Mesenchymal stem cell (in vitro differentiated cells and primary cell): ENCODE measurements around the gene RASGRP2.
A peak's percentile ranks its signal among the peaks of the same experiment; 100 is the strongest.

Experiments used
- DNase-seq: peaks from one replicate; pipeline ENCODE4 v3.0.0-alpha.2; 2013
- H2AFZ ChIP-seq: one replicate; pipeline ENCODE4 v1.6.1; 2013; ENCODE audit warnings: low read depth, mild to moderate bottlenecking, control low read depth, inconsistent platforms, low read length, moderate library complexity
- H2AK5ac ChIP-seq: 2 replicates; pipeline ENCODE4 v1.6.1; 2013; ENCODE audit warnings: low read length, moderate library complexity, mild to moderate bottlenecking, inconsistent platforms; ENCODE audit not compliant: severe bottlenecking
- H2BK120ac ChIP-seq: one replicate; pipeline ENCODE4 v1.6.1; 2013; ENCODE audit warnings: low read depth, mild to moderate bottlenecking, inconsistent platforms, low read length, moderate library complexity
- H2BK12ac ChIP-seq, 2 experiments: one replicate each; pipeline ENCODE4 v1.6.1; 2013; ENCODE audit warnings: inconsistent platforms in 2 of 2, low read length in 2 of 2, mild to moderate bottlenecking in 2 of 2, moderate library complexity in 2 of 2, control low read depth in 1 of 2
- H2BK15ac ChIP-seq: one replicate; pipeline ENCODE4 v1.6.1; 2013; ENCODE audit warnings: mild to moderate bottlenecking, low read depth, inconsistent platforms; ENCODE audit not compliant: poor library complexity, severe bottlenecking
- H2BK5ac ChIP-seq: 2 replicates; pipeline ENCODE4 v1.6.1; 2013; ENCODE audit warnings: low read depth, mild to moderate bottlenecking, low read length, control low read depth, inconsistent platforms; ENCODE audit not compliant: poor library complexity, severe bottlenecking
- H3K14ac ChIP-seq, 2 experiments: one replicate each; pipeline ENCODE4 v1.6.1; 2013; ENCODE audit warnings: inconsistent platforms in 2 of 2, low read length in 2 of 2, control low read depth in 1 of 2, mild to moderate bottlenecking in 1 of 2, moderate library complexity in 1 of 2
- H3K18ac ChIP-seq, 2 experiments: one replicate each; pipeline ENCODE4 v1.6.1; 2013; ENCODE audit warnings: inconsistent platforms in 2 of 2, low read length in 2 of 2, control low read depth in 1 of 2, low read depth in 1 of 2, mild to moderate bottlenecking in 1 of 2
- H3K23ac ChIP-seq, 2 experiments: one replicate each; pipeline ENCODE4 v1.6.1; 2013; ENCODE audit warnings: inconsistent platforms in 2 of 2, low read length in 2 of 2, mild to moderate bottlenecking in 2 of 2, moderate library complexity in 2 of 2, control low read depth in 1 of 2
- H3K27ac ChIP-seq: 2 replicates; pipeline ENCODE4 v1.5.1; 2013; ENCODE audit warnings: mild to moderate bottlenecking, moderate library complexity, low read length, control low read depth, inconsistent platforms; ENCODE audit not compliant: poor library complexity, severe bottlenecking
- H3K27me3 ChIP-seq, 2 experiments: 2 replicates each; pipeline versions ENCODE4 v1.6.1 to v1.7.0; 2013; ENCODE audit warnings: low read length in 2 of 2, mild to moderate bottlenecking in 2 of 2, moderate library complexity in 2 of 2, control low read depth in 1 of 2, inconsistent platforms in 1 of 2; ENCODE audit not compliant: control insufficient read depth in 1 of 2, insufficient read depth in 1 of 2
- H3K36me3 ChIP-seq, 2 experiments: 2 replicates each; pipeline versions ENCODE4 v1.6.1 to v1.7.0; 2013; ENCODE audit warnings: low read length in 2 of 2, control low read depth in 1 of 2, inconsistent platforms in 1 of 2, low read depth in 1 of 2, mild to moderate bottlenecking in 1 of 2; ENCODE audit not compliant: insufficient read depth in 2 of 2, control insufficient read depth in 1 of 2
- H3K4ac ChIP-seq, 2 experiments: one replicate each; pipeline ENCODE4 v1.6.1; 2013; ENCODE audit warnings: inconsistent platforms in 2 of 2, low read length in 2 of 2, mild to moderate bottlenecking in 2 of 2, moderate library complexity in 2 of 2, control low read depth in 1 of 2, low read depth in 1 of 2
- H3K4me1 ChIP-seq: 2 replicates; pipeline ENCODE4 v1.6.1; 2013; ENCODE audit warnings: low read depth, low read length, control low read depth; ENCODE audit not compliant: control insufficient read depth, insufficient read depth
- H3K4me2 ChIP-seq: 2 replicates; pipeline ENCODE4 v1.6.1; 2013; ENCODE audit warnings: low read length, mild to moderate bottlenecking, inconsistent platforms; ENCODE audit not compliant: poor library complexity, severe bottlenecking
- H3K4me3 ChIP-seq, 2 experiments: 2 replicates each; pipeline versions ENCODE4 v1.5.1 to v1.7.0; 2013; ENCODE audit warnings: low read length in 2 of 2, mild to moderate bottlenecking in 2 of 2, control low read depth in 1 of 2, low read depth in 1 of 2; ENCODE audit not compliant: insufficient read depth in 1 of 2
- H3K79me1 ChIP-seq: replicated peaks from 2 replicates; pipeline ENCODE4 v1.6.1; 2013; ENCODE audit warnings: mild to moderate bottlenecking, control low read depth, low read length, inconsistent platforms; ENCODE audit not compliant: poor library complexity, severe bottlenecking
- H3K9ac ChIP-seq: 2 replicates; pipeline ENCODE4 v1.7.0; 2013; ENCODE audit warnings: mild to moderate bottlenecking, low read length, moderate library complexity
- H3K9me3 ChIP-seq: 2 replicates; pipeline ENCODE4 v1.7.0; 2013; ENCODE audit warnings: mild to moderate bottlenecking, low read length; ENCODE audit not compliant: control insufficient read depth
- H4K8ac ChIP-seq: one replicate; pipeline ENCODE4 v1.6.1; 2013; ENCODE audit warnings: inconsistent platforms, mild to moderate bottlenecking, low read length, moderate library complexity
- H4K91ac ChIP-seq: one replicate; pipeline ENCODE4 v1.6.1; 2013; ENCODE audit warnings: mild to moderate bottlenecking, low read length, inconsistent platforms
- WGBS: methylation state at CpG from one replicate; pipeline ENCODE4 v1.1.7; 2013; ENCODE audit warnings: mixed read lengths; 5-methylcytosine and 5-hydroxymethylcytosine counted together

Gene RASGRP2

DNA sequence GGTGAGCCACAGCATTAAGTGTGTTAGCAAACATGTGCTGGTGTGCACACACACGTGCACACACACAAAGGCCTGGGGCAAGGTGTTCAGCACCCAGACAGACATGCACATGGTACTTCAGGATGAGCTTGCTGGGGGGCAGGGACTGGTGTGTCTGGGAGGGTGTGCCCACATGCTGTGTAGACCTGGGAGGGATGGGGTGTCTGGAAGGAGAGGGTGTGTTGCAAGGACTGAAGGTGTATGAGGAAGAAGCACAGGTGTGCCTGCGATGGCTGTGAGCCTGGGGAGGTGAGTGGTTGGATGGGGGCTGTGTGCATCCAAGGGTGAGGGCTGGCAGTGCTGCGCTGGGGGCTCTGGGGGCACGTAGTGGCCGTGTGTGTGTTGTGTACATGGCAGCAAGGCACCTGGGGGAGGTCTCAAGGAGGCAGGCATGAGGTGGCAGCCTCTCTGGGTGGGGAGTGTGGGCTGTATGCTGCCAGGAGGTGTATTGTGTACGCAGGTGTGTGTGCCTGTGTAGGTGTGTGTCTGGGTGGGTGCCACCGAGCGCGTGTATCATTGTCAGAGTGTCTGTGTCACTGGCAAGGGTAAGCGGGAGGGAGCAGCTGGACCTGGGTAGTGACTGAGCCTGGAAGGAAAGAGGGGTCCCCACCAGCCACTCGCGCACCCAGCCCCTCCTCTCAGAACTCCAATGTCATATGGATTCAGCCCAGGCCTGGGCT is 23.1 kb downstream of the RASGRP2 start:
- Histone ChIP-seq H3K4me3 (no peak overlapping the region), H3K14ac (no peak overlapping the region), H3K18ac (no peak overlapping the region), H3K36me3 (no peaks in the 10 kb centered on the region), H3K23ac (no peak overlapping the region), H2BK5ac (no peak overlapping the region), H3K9me3 (no peaks in the 10 kb centered on the region), H2AFZ (no peak overlapping the region), H2AK5ac (no peak overlapping the region), H4K8ac (peak overlapping the region; percentile 20), H3K4ac (no peak overlapping the region), H2BK120ac (no peak overlapping the region), H3K4me1 (peaks cover 8% of the 10 kb centered on the region), H4K91ac (no peak overlapping the region), H3K9ac (no peak overlapping the region), H2BK12ac (no peak overlapping the region), H3K4me2 (no peak overlapping the region), H2BK15ac (no peak overlapping the region), H3K79me1 (no peaks in the 10 kb centered on the region), H3K27ac (no peak overlapping the region), H3K27me3 (peaks cover 82 to 86% of the 10 kb centered on the region in 2 experiments)
- 83% methylated on average over 9 of the region's 12 CpGs for WGBS
- no peak for DNase-seq

DNA sequence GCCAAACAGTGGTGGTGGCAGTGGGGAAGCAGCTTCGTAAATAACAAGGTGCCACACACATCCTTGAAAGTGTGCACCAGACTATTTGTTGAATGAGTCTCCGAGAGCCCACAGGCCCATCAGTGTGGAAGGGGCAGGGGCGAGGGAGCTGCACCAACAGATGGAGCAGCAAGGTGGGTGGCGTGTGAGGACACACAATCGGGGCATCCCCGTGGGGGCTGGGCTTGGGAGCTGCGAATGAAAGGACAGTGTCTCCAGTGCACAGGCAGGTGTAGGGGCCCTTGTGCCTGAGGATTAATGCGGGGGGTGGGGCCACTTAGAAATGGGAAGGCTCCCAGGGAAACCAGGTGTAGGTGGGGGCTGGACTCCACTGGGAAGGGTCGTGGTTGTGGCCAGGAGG is 23.8 kb downstream of the RASGRP2 start:
- Histone ChIP-seq H2BK15ac (no peak overlapping the region), H4K91ac (no peak overlapping the region), H3K79me1 (no peaks in the 10 kb centered on the region), H2BK120ac (no peak overlapping the region), H3K4me3 (no peak overlapping the region), H3K14ac (no peak overlapping the region), H3K9me3 (no peaks in the 10 kb centered on the region), H2AFZ (no peak overlapping the region), H2BK5ac (no peak overlapping the region), H3K18ac (no peak overlapping the region), H3K4me2 (no peak overlapping the region), H3K36me3 (no peaks in the 10 kb centered on the region), H3K9ac (no peak overlapping the region), H3K23ac (no peak overlapping the region), H2AK5ac (no peak overlapping the region), H4K8ac (no peak overlapping the region), H3K27ac (no peak overlapping the region), H2BK12ac (no peak overlapping the region), H3K4me1 (peaks cover 8% of the 10 kb centered on the region), H3K27me3 (peaks cover 88% of the 10 kb centered on the region in 2 experiments), H3K4ac (no peak overlapping the region)
- 75% methylated on average over 9 of the region's 9 CpGs for WGBS
- DNase-seq, result no peak

DNA sequence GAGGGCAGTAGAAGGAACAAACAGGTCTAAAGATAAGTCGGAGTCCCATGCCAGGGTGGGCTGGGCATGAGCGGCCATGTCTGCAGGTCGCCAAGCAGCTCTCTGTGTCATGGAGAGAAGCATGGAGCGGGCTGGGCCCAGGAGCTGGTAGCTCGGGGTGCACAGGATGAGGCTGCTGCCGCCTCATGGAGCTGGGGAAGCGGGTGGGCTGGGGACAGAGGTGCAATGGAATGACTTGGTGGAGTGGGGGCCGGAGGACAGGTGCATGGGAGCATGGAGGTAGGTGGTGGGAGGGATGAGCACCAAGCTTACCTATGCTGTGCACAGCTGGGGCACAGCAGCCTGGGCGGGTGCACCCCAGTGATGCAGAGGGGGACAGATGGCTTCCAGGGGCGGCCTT is 24.5 kb downstream of the RASGRP2 start:
- Histone ChIP-seq H2BK12ac (no peak overlapping the region), H3K18ac (no peak overlapping the region), H3K14ac (no peak overlapping the region), H4K91ac (no peak overlapping the region), H3K36me3 (no peaks in the 10 kb centered on the region), H3K9me3 (no peaks in the 10 kb centered on the region), H4K8ac (no peak overlapping the region), H3K4ac (no peak overlapping the region), H3K27me3 (peaks cover 88 to 89% of the 10 kb centered on the region in 2 experiments), H2AFZ (no peak overlapping the region), H3K79me1 (no peaks in the 10 kb centered on the region), H2AK5ac (no peak overlapping the region), H2BK15ac (no peak overlapping the region), H3K4me3 (no peak overlapping the region), H3K9ac (no peak overlapping the region), H3K4me2 (no peak overlapping the region), H3K23ac (no peak overlapping the region), H2BK5ac (no peak overlapping the region), H3K27ac (no peak overlapping the region), H3K4me1 (peaks cover 8% of the 10 kb centered on the region), H2BK120ac (no peak overlapping the region)
- WGBS, result 80% methylated on average over 10 of the region's 10 CpGs
- DNase-seq, result no peak

DNA sequence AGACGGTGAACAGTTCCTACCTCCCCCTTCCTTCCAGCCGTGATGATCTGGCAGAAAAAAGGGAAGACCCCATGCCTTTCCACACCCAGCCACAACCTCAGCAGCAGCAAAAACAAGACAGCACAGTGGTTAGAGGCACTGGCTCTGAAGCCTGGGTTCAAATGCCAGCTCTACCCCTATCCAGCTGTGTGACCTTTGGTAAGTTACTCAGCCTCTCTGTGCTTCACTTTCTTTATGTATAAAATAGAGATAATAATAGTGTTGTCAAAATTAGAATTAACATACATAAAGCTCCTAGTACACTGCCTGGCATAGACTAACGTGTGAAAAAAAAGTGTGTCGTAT is 25.2 kb downstream of the RASGRP2 start:
- H2AFZ ChIP-seq, result no peak overlapping the region
- H2BK5ac ChIP-seq, result no peak overlapping the region
- no peak overlapping the region for H3K27ac ChIP-seq
- no peak overlapping the region for H3K4me3 ChIP-seq
- no peak overlapping the region for H3K4ac ChIP-seq
- no peak overlapping the region for H2BK15ac ChIP-seq
- H3K9ac ChIP-seq, result no peak overlapping the region
- 81% methylated on average over 4 of the region's 4 CpGs for WGBS
- H3K18ac ChIP-seq, result no peak overlapping the region
- H2BK120ac ChIP-seq, result no peak overlapping the region
- H3K27me3 ChIP-seq, result peaks cover 88 to 89% of the 10 kb centered on the region in 2 experiments
- H2BK12ac ChIP-seq, result no peak overlapping the region
- H3K36me3 ChIP-seq, result no peaks in the 10 kb centered on the region
- H2AK5ac ChIP-seq, result no peak overlapping the region
- H3K79me1 ChIP-seq, result no peaks in the 10 kb centered on the region
- H3K14ac ChIP-seq, result no peak overlapping the region
- no peak overlapping the region for H3K23ac ChIP-seq
- no peaks in the 10 kb centered on the region for H3K9me3 ChIP-seq
- H4K91ac ChIP-seq, result no peak overlapping the region
- peaks cover 8% of the 10 kb centered on the region for H3K4me1 ChIP-seq
- no peak overlapping the region for H3K4me2 ChIP-seq
- DNase-seq, result no peak
- H4K8ac ChIP-seq, result no peak overlapping the region
